ENCODE data around the gene ARHGEF39. TPM values are rescaled to one million over a fixed set of nuclear protein-coding genes. Genes with fewer than 3 reads are reported as not detected.

The ARHGEF39 gene
- polyA plus RNA-seq, 1 donor = 15.4 TPM

GRCh38 chr9:35675732-35676392, 10.9 kb upstream of the ARHGEF39 start:
- peak; percentile 82 for DNase-seq

DNA sequence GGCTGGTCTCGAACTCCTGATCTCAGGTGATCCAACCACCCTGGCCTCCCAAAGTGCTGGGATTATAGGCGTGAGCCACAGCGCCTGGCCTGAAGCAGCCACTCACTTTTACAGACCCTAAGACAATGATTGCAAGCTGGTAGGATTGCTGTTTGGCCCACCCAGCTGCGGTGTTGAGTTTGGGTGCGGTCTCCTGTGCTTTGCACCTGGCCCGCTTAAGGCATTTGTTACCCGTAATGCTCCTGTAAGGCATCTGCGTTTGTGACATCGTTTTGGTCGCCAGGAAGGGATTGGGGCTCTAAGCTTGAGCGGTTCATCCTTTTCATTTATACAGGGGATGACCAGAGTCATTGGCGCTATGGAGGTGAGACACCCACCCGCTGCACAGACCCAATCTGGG, 10.2 kb upstream of the ARHGEF39 start:
- no peak for DNase-seq

GRCh38 chr9:35674025-35674361, 9.0 kb upstream of the ARHGEF39 start:
- DNase-seq = no peak

DNA sequence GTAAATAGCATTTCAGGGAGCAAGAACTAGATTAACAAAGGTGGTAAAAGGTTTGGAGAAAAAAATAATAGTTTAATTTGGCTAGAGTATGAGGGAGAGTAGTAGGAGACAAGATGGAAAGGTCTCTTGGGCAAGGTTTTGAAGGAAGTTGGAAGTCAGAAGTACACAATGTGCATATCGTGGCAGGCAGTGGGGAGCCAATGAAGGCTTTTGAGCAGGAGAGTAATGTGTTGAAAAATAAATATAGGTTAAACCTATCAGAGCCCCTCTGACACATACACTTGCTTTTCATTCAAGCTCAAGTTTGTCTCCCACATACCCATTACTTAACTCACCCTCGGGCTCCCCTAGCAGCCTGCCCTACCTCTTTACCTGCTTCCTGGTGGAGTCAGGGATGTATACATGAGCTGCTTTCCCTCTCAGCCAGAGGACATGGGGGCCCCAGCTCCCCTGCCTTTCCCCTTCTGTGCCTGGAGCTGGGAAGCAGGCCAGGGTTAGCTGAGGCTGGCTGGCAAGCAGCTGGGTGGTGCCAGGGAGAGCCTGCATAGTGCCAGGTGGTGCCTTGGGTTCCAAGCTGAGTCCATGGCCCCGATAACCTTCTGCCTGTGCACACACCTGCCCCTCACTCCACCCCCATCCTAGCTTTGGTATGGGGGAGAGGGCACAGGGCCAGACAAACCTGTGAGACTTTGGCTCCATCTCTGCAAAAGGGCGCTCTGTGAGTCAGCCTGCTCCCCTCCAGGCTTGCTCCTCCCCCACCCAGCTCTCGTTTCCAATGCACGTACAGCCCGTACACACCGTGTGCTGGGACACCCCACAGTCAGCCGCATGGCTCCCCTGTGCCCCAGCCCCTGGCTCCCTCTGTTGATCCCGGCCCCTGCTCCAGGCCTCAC, 8.4 kb upstream of the ARHGEF39 start, which contains the start of gene CA9:
TSS of gene CA9 (plus strand) at position 797 of the 893 bp plus-strand sequence. CDS start at position 829, 32 bp downstream.
- no peak for DNase-seq

DNA sequence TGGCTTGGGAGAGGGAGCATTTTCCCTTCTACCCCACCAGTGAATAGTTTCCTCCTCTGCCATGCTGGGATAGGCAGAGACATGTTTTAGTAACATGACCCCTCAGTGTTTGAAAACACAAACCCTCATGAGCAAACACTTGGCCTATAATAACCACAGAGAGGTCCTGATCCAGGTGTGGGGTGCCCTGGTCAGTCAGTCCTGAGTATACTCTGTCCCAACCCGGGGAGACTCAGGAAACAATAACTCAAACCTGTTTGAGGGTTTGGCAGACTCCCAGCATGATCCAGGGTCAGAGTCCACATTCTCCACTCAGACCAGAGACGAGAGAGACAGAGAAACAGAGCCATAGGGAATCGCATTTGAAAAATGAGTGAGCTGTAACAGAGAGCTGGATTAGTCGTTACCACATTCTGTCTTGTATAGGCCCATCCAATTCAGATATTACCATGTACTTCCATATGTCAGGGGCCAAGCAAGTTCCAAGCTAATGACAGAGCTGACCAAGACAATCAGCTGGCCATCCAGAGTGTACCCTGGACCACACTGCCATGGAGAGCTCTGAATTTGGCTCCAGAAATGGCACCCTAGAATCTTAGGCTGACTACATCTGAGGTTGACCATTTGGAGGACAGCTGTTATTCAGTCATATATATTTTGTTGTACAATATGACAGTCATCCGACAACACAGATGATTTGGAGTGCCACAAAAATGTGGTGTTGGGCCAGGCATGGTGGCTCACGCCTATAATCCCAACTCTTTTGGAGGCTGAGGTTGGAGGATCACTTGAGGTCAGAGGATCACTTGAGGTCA, 4.5 kb upstream of the ARHGEF39 start:
- no peak for DNase-seq

DNA sequence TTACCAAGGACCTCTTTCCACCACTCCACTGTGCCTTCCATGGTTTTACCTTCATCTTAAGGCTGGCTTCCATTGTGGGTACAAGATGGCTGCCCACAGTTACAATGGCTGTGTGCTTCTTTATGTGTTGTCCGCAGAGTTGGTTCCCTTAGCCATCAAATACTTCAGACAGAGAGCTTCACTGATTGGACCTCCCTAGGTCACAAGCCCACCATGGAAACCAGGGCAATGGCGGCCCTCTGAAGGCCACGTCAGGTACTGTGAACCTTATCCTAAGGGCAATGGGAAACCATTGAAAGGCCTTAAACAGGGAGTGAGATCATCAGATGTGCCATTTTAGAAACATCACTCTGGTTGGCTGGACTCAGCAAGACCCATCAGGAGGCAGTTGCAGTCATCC, 2.9 kb upstream of the ARHGEF39 start:
- no peak for DNase-seq

GRCh38 chr9:35666549-35666948, 1.6 kb upstream of the ARHGEF39 start:
- DNase-seq = no peak

DNA sequence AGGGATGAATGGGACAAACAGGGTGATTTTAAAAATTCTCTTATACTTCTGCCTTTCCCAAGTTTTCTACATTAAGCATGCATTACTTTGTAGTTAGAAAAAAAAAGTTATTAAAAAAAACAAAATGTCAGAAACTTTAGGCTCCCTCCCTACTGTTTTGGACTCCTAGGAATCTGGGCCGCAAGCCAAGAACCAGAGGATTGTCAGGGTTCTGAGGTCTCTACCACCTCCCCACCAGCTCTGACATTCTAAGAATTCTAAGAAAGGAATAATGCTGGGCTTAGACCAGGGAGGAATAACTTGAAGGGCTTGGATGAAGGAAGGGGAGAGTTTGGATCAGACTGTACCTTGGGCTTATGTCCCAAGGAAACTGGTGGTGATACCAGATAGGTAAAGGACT, 1.1 kb upstream of the ARHGEF39 start:
- no peak for DNase-seq

DNA sequence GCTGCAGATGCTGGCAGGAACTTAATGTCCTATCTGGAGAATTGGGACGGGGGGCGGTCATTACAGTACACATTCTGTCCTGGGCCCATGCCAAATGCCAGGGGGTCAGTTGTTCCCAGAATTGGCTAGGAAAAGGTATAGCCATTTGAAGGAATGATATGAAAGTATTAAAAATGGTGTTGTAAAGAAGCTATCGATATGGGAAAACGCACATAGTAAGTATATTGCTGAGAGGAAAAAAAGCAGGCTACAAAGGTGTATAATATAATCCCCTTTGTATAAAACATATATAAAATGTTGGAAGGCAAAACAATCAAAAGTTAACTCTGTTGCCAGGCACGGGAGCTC, 450 bp upstream of the ARHGEF39 start:
- DNase-seq = no peak

DNA sequence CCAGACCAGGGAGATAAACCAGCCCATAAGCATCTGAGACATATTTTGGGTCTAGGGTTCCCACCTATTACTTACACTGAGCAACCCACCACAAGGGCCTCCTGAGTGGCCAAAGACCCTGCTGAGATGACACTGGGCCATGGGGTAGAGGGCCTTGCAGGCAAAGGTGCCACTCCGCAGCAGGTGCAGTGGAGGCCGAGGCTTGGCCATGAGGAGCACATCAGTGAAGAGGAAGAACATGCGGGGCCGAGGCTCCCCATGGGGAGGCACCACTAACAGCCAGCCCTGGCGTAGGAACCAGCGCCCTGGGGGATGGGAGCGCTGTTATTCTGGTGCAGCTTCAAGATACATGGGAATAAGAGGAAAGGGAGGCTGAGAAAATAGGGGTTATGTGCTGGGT, 2.6 kb downstream of the ARHGEF39 start:
- no peak for DNase-seq

GRCh38 chr9:35661756-35662350, 3.1 kb downstream of the ARHGEF39 start:
- no peak for DNase-seq

DNA sequence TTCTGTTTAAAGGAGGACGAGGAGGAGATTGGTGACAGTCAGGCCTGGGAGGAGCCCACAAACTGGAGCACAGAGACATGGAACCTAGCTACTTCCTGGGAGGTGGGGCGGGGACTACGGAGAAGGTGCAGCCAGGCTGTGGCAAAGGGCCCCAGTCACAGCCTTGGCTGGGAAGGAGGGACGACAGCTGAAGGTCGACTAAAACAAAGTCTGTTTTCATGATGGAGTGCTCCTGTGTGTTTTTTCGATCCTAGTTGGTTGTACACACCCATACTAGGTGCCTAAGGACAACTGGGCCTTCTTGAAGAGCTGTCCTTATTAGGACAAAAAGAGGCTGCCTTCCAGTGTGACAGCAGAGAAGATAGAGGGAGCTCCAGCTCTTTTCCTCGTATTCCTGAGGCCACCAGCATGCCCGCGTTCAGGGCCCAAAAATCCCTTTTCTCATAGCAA, 4.0 kb downstream of the ARHGEF39 start:
- DNase-seq = no peak

DNA sequence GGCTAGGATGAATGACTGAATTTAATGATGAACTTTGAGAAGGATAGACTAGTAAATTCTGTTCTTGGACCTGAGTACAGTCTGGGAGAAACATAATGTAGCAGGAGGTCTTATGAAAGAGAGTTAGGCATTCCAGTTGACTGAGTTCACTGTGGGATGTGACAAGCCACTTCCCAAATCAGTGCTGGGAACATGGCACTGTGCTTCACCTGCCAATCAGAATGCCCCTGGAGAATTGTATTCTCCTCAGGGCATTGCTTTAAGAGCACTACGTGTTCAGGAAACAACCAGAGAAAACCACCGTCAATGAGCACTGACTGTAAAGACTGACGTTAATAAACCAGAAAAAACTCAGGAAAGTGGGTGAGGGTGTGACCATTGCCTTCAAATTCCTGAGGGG, 5.7 kb downstream of the ARHGEF39 start:
- no peak for DNase-seq

- no peak for DNase-seq
Observed at GRCh38 chr9:35658968-35659220, 6.1 kb downstream of the ARHGEF39 start.

DNA sequence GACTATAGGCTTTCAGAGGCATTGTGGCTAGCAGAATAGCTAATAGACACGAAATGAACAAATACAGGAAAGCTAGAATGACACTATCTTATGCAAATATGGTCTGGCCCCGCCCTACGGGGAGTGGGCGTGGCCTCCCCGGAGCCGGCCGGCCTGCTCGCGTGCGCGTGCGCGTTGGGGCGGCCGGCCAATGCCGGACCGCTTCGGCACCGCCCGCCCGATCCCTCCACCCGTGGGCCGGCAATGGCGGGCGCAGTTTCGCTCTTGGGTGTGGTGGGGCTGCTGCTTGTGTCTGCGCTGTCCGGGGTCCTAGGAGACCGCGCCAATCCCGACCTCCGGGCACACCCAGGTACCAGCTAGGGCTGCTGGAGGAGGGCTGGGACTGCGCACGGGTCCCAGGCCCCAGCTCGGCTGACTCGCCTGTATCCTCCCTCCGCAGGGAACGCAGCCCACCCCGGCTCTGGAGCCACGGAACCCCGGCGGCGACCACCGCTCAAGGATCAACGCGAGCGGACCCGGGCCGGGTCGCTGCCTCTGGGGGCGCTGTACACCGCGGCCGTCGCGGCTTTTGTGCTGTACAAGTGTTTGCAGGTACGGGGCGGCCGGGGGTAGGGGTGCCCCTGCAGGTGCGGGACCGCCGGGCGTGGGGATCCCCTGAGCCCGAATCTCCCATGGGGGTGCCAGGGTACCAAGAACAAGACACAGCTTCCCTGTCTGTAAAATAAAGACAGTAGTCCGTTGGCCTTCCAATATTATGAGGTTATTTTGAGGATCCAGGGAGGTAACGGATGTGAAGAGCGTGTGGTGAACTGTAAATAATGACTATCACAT, 6.6 kb downstream of the ARHGEF39 start, which contains the start of gene CCDC107:
TSS of gene CCDC107 (plus strand) at position 156 of the 831 bp plus-strand sequence. CDS start at position 244, 88 bp downstream.
- peak; percentile 86 for DNase-seq

DNA sequence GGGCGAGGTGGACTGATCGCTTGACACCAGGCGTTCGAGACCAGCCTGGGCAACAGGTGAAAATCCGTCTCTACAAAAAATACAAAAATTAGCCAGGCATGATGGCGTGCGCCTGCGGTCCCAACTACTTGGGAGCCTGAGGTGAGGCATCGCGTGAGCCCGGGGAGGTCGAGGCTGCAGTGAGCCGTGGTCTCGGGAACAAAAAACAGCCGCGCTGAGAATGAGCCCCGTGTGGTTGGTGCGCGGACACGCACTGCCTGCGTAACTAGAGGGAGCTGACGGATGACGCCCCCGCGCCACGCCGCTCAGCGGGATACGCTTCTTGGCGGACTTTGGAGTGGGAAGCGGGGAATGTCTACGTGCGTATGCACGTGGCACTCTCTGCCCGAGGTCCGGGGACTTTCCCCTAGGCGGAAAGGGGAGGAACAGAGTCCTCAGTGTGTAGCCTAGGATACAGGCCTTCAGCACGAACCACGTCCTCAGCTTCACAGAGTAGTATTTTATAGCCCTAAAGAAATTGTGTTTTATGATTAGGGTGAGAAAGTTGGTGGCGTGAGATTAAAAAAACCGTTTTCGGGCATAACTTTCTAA, 7.4 kb downstream of the ARHGEF39 start, which contains the start of gene RMRP:
TSS of gene RMRP (minus strand) at position 474 of the 591 bp plus-strand sequence.
- DNase-seq = peak; percentile 97

- no peak for DNase-seq
Observed at GRCh38 chr9:35656831-35657545, 8.0 kb downstream of the ARHGEF39 start.

- DNase-seq = no peak
Observed at GRCh38 chr9:35656348-35656747, 8.6 kb downstream of the ARHGEF39 start.

GRCh38 chr9:35653611-35654010, 11.4 kb downstream of the ARHGEF39 start:
- no peak for DNase-seq

DNA sequence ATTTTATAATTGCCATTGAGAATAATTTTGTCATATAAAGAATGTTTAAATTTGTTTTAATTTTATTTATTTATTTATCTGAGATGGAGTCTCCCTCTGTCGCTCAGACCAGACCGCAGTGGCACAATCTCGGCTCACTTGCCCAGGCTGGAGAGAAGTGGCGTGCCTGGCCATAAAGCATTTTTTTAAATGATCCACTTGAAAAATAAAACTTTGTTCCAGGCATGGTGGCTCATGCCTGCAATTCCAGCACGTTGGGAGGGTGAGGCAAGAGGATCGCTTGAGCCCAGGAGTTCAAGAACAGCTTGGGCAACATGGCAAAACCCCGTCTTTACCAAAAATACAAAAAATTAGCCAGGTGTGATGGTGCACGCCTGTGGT, 12.2 kb downstream of the ARHGEF39 start:
- no peak for DNase-seq

Data from left kidney (tissue), 2 donors.